ENCODE measurements around the gene NTRK2.

The NTRK2 gene

DNA sequence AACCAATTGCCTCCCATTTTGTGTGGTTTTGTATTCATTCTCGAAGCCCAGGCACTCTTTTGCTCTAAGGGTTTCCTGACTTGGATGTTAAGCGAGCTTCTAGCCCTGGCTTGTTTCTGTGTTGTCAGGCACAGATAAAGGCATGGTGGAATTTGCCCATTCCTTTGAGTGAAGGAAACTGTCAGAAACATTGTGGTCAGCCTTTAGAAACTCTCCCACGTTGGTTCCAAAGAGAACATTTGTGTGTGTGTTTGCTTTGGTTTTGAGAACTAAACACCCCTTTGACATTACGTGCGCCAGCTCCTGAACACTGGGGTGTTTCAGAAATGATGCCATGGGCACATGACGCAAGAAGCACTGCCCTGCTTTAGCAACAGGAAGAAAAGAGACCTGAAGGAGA is 320.9 kb downstream of the NTRK2 start:
- Histone ChIP-seq H3K36me3 (ENCODE audit: control insufficient read depth in 2 of 2, insufficient read depth in 1 of 2, low read length in 2 of 2) (no peaks in the 10 kb centered on the region), H3K4me3 (ENCODE audit: low read depth, low read length) (no peak overlapping the region), H3K4me1 (ENCODE audit: control insufficient read depth, insufficient read depth, low read length) (no peaks in the 10 kb centered on the region), H3K9me3 (ENCODE audit: control insufficient read depth, insufficient read depth, low read depth, low read length) (no peaks in the 10 kb centered on the region), H3K27ac (ENCODE audit: extremely low read depth, low read depth, low read length) (no peak overlapping the region)
- POLR2A ChIA-PET, result no interaction called here
- TF ChIP-seq ZNF274 (IDR thresholded peaks at IDR 0.05; ENCODE audit: low read length), result no peak
- TF ChIP-seq ZNF274 (tag by site-specific recombination; IDR thresholded peaks at IDR 0.05; ENCODE audit: borderline replicate concordance), result no peak
- TF ChIP-seq ZFP3 (tag by site-specific recombination; IDR thresholded peaks at IDR 0.05; ENCODE audit: low read depth), result no peak
- TF ChIP-seq BCL11B (tag by site-specific recombination; IDR thresholded peaks at IDR 0.05; ENCODE audit: low read depth), result no peak
- no peak for TF ChIP-seq ZNF639 (tag by site-specific recombination; IDR thresholded peaks at IDR 0.05)
- CTCF ChIA-PET, result interaction anchor here (0.6 kb wide), 1 partner anchor 498 kb away, joined by 4 read pairs; no protein-coding TSS in a partner anchor

- Histone ChIP-seq H3K36me3 (ENCODE audit: control insufficient read depth in 2 of 2, insufficient read depth in 1 of 2, low read length in 2 of 2) (no peaks in the 10 kb centered on the region), H3K4me3 (ENCODE audit: low read depth, low read length) (no peak overlapping the region), H3K27ac (ENCODE audit: extremely low read depth, low read depth, low read length) (no peak overlapping the region), H3K4me1 (ENCODE audit: control insufficient read depth, insufficient read depth, low read length) (no peaks in the 10 kb centered on the region), H3K9me3 (ENCODE audit: control insufficient read depth, insufficient read depth, low read depth, low read length) (no peaks in the 10 kb centered on the region)
- CTCF ChIA-PET, result interaction anchor here (0.9 kb wide), 1 partner anchor 431 kb away, joined by 5 read pairs; no protein-coding TSS in a partner anchor
- POLR2A ChIA-PET, result no interaction called here
- TF ChIP-seq ZNF626 (tag by site-specific recombination; IDR thresholded peaks at IDR 0.05) (no peak), ZNF354C (tag by site-specific recombination; IDR thresholded peaks at IDR 0.05; ENCODE audit: borderline replicate concordance, low read depth) (no peak)
Measured at GRCh38 chr9:84990850-84991513, 321.5 kb downstream of the NTRK2 start.

- H3K36me3 ChIP-seq (ENCODE audit: control insufficient read depth in 2 of 2, insufficient read depth in 1 of 2, low read length in 2 of 2), result no peaks in the 10 kb centered on the region
- CTCF ChIA-PET, result interaction anchor here (0.9 kb wide), 1 partner anchor 431 kb away, joined by 5 read pairs; no protein-coding TSS in a partner anchor
- H3K4me1 ChIP-seq (ENCODE audit: control insufficient read depth, insufficient read depth, low read length), result no peaks in the 10 kb centered on the region
- no peak overlapping the region for H3K27ac ChIP-seq (ENCODE audit: extremely low read depth, low read depth, low read length)
- no peaks in the 10 kb centered on the region for H3K9me3 ChIP-seq (ENCODE audit: control insufficient read depth, insufficient read depth, low read depth, low read length)
- no peak overlapping the region for H3K4me3 ChIP-seq (ENCODE audit: low read depth, low read length)
- TF ChIP-seq ZFP37 (tag by site-specific recombination; IDR thresholded peaks at IDR 0.05) (no peak), ZNF585B (tag by site-specific recombination; IDR thresholded peaks at IDR 0.05) (no peak), ZNF48 (tag by site-specific recombination; IDR thresholded peaks at IDR 0.05) (no peak), MEIS1 (CRISPR knock-in tag; IDR thresholded peaks at IDR 0.05; ENCODE audit: borderline replicate concordance) (no peak), FEZF1 (tag by site-specific recombination; IDR thresholded peaks at IDR 0.05) (no peak), ZNF23 (tag by site-specific recombination; IDR thresholded peaks at IDR 0.05; ENCODE audit: borderline replicate concordance) (no peak), WT1 (tag by site-specific recombination; IDR thresholded peaks at IDR 0.05) (no peak), KLF9 (tag by site-specific recombination; IDR thresholded peaks at IDR 0.05; ENCODE audit: low read depth) (no peak), ZNF366 (tag by site-specific recombination; conservative IDR thresholded peaks at IDR 0.05) (no peak), SALL2 (tag by site-specific recombination; IDR thresholded peaks at IDR 0.05; ENCODE audit: borderline replicate concordance) (no peak), SCRT2 (tag by site-specific recombination; IDR thresholded peaks at IDR 0.05) (no peak)
- TF ChIP-seq, protein P1, sequence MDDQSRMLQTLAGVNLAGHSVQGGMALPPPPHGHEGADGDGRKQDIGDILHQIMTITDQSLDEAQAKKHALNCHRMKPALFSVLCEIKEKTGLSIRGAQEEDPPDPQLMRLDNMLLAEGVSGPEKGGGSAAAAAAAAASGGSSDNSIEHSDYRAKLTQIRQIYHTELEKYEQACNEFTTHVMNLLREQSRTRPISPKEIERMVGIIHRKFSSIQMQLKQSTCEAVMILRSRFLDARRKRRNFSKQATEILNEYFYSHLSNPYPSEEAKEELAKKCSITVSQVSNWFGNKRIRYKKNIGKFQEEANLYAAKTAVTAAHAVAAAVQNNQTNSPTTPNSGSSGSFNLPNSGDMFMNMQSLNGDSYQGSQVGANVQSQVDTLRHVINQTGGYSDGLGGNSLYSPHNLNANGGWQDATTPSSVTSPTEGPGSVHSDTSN (CRISPR knock-in tag; IDR thresholded peaks at IDR 0.05), result no peak
- TF ChIP-seq, protein P2, sequence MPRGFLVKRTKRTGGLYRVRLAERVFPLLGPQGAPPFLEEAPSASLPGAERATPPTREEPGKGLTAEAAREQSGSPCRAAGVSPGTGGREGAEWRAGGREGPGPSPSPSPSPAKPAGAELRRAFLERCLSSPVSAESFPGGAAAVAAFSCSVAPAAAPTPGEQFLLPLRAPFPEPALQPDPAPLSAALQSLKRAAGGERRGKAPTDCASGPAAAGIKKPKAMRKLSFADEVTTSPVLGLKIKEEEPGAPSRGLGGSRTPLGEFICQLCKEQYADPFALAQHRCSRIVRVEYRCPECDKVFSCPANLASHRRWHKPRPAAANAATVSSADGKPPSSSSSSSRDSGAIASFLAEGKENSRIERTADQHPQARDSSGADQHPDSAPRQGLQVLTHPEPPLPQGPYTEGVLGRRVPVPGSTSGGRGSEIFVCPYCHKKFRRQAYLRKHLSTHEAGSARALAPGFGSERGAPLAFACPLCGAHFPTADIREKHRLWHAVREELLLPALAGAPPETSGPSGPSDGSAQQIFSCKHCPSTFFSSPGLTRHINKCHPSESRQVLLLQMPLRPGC (tag by site-specific recombination; IDR thresholded peaks at IDR 0.05), result no peak
- POLR2A ChIA-PET, result no interaction called here
Measured at GRCh38 chr9:84991514-84991870, 322.0 kb downstream of the NTRK2 start.

Measured in HEK293 (cell line).